ENCODE measurements around the gene HGFAC.

The HGFAC gene

DNA sequence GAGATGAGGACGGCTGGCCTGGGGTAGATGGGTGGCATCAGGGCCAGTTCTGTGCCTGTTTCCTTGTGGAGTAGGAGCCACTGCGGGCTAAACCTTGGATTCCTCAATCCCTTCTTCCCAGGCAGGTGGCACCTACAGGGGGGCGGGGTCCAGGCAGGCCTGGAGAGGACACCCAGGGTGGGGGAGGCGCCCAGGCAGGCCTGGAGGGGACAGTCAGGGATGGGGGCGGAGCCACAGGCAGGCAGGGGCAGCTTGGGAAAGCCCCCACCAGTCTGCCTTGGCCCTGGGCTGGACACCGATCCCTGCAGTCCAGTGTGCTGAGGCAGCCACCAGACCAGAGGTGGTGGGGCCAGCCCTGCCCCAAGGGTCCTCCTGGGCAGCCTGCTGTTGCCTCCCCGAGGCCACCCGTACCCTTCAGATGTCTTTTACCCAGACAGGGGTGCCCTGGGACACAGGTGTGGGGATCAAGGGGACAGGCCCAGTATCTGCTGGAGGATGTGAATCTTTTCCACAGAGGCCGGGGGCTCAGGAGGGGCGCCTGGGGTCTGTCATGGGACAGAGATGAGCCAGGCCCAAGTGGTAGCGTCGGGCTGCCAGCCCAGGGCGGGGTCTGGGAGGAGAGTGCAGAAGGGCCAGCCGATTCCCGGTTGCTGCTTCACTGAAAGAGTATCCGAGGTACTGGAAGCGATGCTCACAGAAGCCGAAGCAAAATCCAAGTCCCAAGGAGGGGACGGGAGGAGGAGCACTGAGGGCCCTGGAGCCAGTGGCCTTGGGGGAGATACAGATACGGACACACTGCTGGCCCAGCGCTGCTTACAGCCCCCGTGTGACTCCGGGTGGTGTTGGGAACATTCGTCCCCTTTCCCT, 56.0 kb downstream of the HGFAC start:
- H3K27me3 ChIP-seq (replicated peaks; ENCODE audit: control insufficient read depth, insufficient read depth, low read length): no peaks in the 10 kb centered on the region
- no peak for DNase-seq (ENCODE audit: extremely low read depth, insufficient read length)
- H3K4me3 ChIP-seq (replicated peaks; ENCODE audit: low read depth, low read length): no peak overlapping the region
- TF ChIP-seq, protein P1, sequence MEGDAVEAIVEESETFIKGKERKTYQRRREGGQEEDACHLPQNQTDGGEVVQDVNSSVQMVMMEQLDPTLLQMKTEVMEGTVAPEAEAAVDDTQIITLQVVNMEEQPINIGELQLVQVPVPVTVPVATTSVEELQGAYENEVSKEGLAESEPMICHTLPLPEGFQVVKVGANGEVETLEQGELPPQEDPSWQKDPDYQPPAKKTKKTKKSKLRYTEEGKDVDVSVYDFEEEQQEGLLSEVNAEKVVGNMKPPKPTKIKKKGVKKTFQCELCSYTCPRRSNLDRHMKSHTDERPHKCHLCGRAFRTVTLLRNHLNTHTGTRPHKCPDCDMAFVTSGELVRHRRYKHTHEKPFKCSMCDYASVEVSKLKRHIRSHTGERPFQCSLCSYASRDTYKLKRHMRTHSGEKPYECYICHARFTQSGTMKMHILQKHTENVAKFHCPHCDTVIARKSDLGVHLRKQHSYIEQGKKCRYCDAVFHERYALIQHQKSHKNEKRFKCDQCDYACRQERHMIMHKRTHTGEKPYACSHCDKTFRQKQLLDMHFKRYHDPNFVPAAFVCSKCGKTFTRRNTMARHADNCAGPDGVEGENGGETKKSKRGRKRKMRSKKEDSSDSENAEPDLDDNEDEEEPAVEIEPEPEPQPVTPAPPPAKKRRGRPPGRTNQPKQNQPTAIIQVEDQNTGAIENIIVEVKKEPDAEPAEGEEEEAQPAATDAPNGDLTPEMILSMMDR (IDR thresholded peaks at IDR 0.05; ENCODE audit: insufficient read depth, low read length, poor library complexity, severe bottlenecking): no peak
- H3K36me3 ChIP-seq (ENCODE audit: control insufficient read depth, insufficient read depth, low read length): no peaks in the 10 kb centered on the region; the same call in none of the 2 replicates

DNA sequence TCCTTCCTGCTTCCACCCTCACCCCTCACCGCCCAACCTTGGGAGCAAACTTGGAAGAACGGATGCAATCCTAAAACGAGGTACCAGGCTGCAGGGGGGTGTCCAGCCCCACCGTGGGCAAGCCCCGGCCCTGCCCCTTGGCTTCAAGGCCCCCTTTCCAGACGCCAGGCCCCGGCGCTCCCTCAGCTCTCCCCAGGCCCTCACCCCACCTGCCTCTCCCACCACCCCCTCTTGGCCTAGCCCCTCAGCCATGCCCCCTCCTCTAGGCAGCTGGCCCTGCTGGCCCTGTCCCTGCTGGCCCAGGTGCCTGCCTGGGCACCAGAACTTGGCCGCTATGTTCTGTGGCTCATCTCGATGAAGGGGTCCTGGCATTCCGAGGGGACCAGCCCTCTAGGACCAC, 56.6 kb downstream of the HGFAC start:
- Histone ChIP-seq H3K27me3 (replicated peaks; ENCODE audit: control insufficient read depth, insufficient read depth, low read length) (no peaks in the 10 kb centered on the region), H3K4me3 (replicated peaks; ENCODE audit: low read depth, low read length) (no peak overlapping the region), H3K36me3 (ENCODE audit: control insufficient read depth, insufficient read depth, low read length) (no peaks in the 10 kb centered on the region; the same call in none of the 2 replicates)
- TF ChIP-seq, protein P1 (IDR thresholded peaks at IDR 0.05; ENCODE audit: insufficient read depth, low read length, poor library complexity, severe bottlenecking): no peak
- no peak for DNase-seq (ENCODE audit: extremely low read depth, insufficient read length)
